ENCODE results near the gene PBX3.

PBX3 gene

GRCh38 chr9:125959315-125959714 lies 212.1 kb downstream of the PBX3 start:
- DNase-seq = no peak

GRCh38 chr9:125959951-125960619 lies 212.9 kb downstream of the PBX3 start:
- DNase-seq = no peak

- DNase-seq = no peak
Measured at GRCh38 chr9:125960626-125961025, 213.5 kb downstream of the PBX3 start.

- DNase-seq = no peak
Measured at GRCh38 chr9:125961072-125961471, 213.9 kb downstream of the PBX3 start.

- no peak for DNase-seq
Measured at GRCh38 chr9:125963932-125964331, 216.8 kb downstream of the PBX3 start.

GRCh38 chr9:125964702-125965225 lies 217.6 kb downstream of the PBX3 start:
- no peak for DNase-seq

GRCh38 chr9:125965477-125965876 lies 218.3 kb downstream of the PBX3 start:
- DNase-seq = no peak

- no peak for DNase-seq
Measured at GRCh38 chr9:125966466-125966865, 219.3 kb downstream of the PBX3 start.

- DNase-seq = no peak
Measured at GRCh38 chr9:125966959-125967711, 220.0 kb downstream of the PBX3 start.

- DNase-seq = no peak
Measured at GRCh38 chr9:125968714-125969374, 221.7 kb downstream of the PBX3 start.

GRCh38 chr9:125969462-125969861 lies 222.3 kb downstream of the PBX3 start:
- DNase-seq = no peak

- DNase-seq = no peak
Measured at GRCh38 chr9:125969868-125970267, 222.7 kb downstream of the PBX3 start.

GRCh38 chr9:125970340-125970739 lies 223.2 kb downstream of the PBX3 start:
- DNase-seq = no peak

- DNase-seq = no peak
Measured at GRCh38 chr9:125971050-125971449, 223.9 kb downstream of the PBX3 start.

- no peak for DNase-seq
Measured at GRCh38 chr9:125972012-125972729, 225.0 kb downstream of the PBX3 start.

- no peak for DNase-seq
Measured at GRCh38 chr9:125973547-125973946, 226.4 kb downstream of the PBX3 start.

- DNase-seq = no peak
Measured at GRCh38 chr9:125974705-125975104, 227.5 kb downstream of the PBX3 start.

GRCh38 chr9:125977223-125977622 lies 230.1 kb downstream of the PBX3 start:
- DNase-seq = no peak

- no peak for DNase-seq
Measured at GRCh38 chr9:125979383-125979782, 232.2 kb downstream of the PBX3 start.

- DNase-seq = no peak
Measured at GRCh38 chr9:125982798-125983406, 235.7 kb downstream of the PBX3 start.

GRCh38 chr9:125983681-125984080 lies 236.5 kb downstream of the PBX3 start:
- no peak for DNase-seq

- no peak for DNase-seq
Measured at GRCh38 chr9:125984461-125984860, 237.3 kb downstream of the PBX3 start.

Measured in NCI-H187 treated with DMSO at 0.1 percent for 48 hours (cell line).